Progenitor cell of endocrine pancreas (in vitro differentiated cells): Measurements from ENCODE around the gene ALG10. TPM values are rescaled to one million over a fixed set of nuclear protein-coding genes. Genes with fewer than 3 reads are reported as not detected.
"Not testable (repeated sequence)": the region's sequence is repeated elsewhere in the genome, so short reads cannot be mapped to it uniquely, and the experiment has no call there.

Source experiments
- DNase-seq: peaks from one replicate; pipeline ENCODE4 v3.0.0; 2021; ENCODE audit warnings: low spot score; ENCODE audit not compliant: unreplicated experiment
- H3K27ac Mint-ChIP-seq: 2 replicates; pipeline ENCODE4 v1.8.0; 2021; ENCODE audit warnings: mild to moderate bottlenecking, moderate library complexity, mixed read lengths
- H3K27me3 Mint-ChIP-seq: 2 replicates; pipeline ENCODE4 v1.8.0; 2021; ENCODE audit warnings: mixed read lengths
- H3K36me3 Mint-ChIP-seq: 2 replicates; pipeline ENCODE4 v1.8.0; 2022; ENCODE audit warnings: mixed read lengths; ENCODE audit not compliant: insufficient read depth
- H3K4me1 Mint-ChIP-seq: 2 replicates; pipeline ENCODE4 v1.8.0; 2021; ENCODE audit warnings: low read depth, mixed read lengths
- H3K4me3 Mint-ChIP-seq: 2 replicates; pipeline ENCODE4 v1.8.0; 2021; ENCODE audit warnings: low read depth, mild to moderate bottlenecking, moderate library complexity, mixed read lengths
- H3K9me3 Mint-ChIP-seq: 2 replicates; pipeline ENCODE4 v1.8.0; 2021; ENCODE audit warnings: low read depth, mixed read lengths
- CTCF ChIP-seq: fragments of 200-600 bp; sonication (generic); IDR thresholded peaks from one replicate; pipeline ENCODE4 v1.5.0; 2021; ENCODE audit warnings: antibody characterized with exemption, mild to moderate bottlenecking; ENCODE audit not compliant: unreplicated experiment
- total RNA-seq: library from RNA; stranded (reverse); gene quantifications from 2 replicates; pipeline ENCODE4 v1.2.1, GENCODE V29; 2021

Gene ALG10
- total RNA-seq, 1 donor from 2014 or later: 21.6 TPM

GRCh38 chr12:34033628-34034296, 11.5 kb downstream of the ALG10 start:
- no peak overlapping the region for H3K27ac Mint-ChIP-seq
- H3K27me3 Mint-ChIP-seq: no peaks in the 10 kb centered on the region
- no peaks in the 10 kb centered on the region for H3K4me1 Mint-ChIP-seq
- H3K9me3 Mint-ChIP-seq: peaks cover 4% of the 10 kb centered on the region
- TF ChIP-seq CTCF: peak; percentile 73
- H3K4me3 Mint-ChIP-seq: no peak overlapping the region
- H3K36me3 Mint-ChIP-seq: peaks cover 5% of the 10 kb centered on the region
- DNase-seq: no peak

- H3K9me3 Mint-ChIP-seq: peaks cover 10% of the 10 kb centered on the region
- H3K4me3 Mint-ChIP-seq, H3K4me1 Mint-ChIP-seq, H3K27me3 Mint-ChIP-seq, H3K27ac Mint-ChIP-seq, H3K36me3 Mint-ChIP-seq, DNase-seq: not testable (repeated sequence)
- peak; percentile 22 for TF ChIP-seq CTCF
Observed at GRCh38 chr12:34038357-34038756, 16.1 kb downstream of the ALG10 start.

- no peak for TF ChIP-seq CTCF
- H3K4me1 Mint-ChIP-seq: no peaks in the 10 kb centered on the region
- no peak overlapping the region for H3K27ac Mint-ChIP-seq
- peaks cover 69% of the 10 kb centered on the region for H3K9me3 Mint-ChIP-seq
- H3K36me3 Mint-ChIP-seq: peaks cover 11% of the 10 kb centered on the region
- DNase-seq: no peak
- H3K4me3 Mint-ChIP-seq: no peak overlapping the region
- H3K27me3 Mint-ChIP-seq: no peaks in the 10 kb centered on the region
Observed at GRCh38 chr12:34046570-34046969, 24.3 kb downstream of the ALG10 start.

- H3K4me3 Mint-ChIP-seq: not testable (repeated sequence)
Observed at GRCh38 chr12:34047855-34048254, 25.6 kb downstream of the ALG10 start.

GRCh38 chr12:34048714-34049113, 26.4 kb downstream of the ALG10 start:
- no peak overlapping the region for H3K4me3 Mint-ChIP-seq
- DNase-seq: no peak
- TF ChIP-seq CTCF: no peak
- H3K27ac Mint-ChIP-seq: no peak overlapping the region
- peaks cover 85% of the 10 kb centered on the region for H3K9me3 Mint-ChIP-seq
- H3K4me1 Mint-ChIP-seq: no peaks in the 10 kb centered on the region
- no peaks in the 10 kb centered on the region for H3K27me3 Mint-ChIP-seq
- peaks cover 10% of the 10 kb centered on the region for H3K36me3 Mint-ChIP-seq

More at GRCh38 chr12:34047855-34048254, 25.6 kb downstream of the ALG10 start:
- Mint-ChIP-seq H3K36me3 (peaks cover 11% of the 10 kb centered on the region), H3K9me3 (peaks cover 80% of the 10 kb centered on the region)
- not testable (repeated sequence) for DNase-seq, H3K4me1 Mint-ChIP-seq, H3K27ac Mint-ChIP-seq, H3K27me3 Mint-ChIP-seq

GRCh38 chr12:34051486-34051885, 29.2 kb downstream of the ALG10 start:
- peaks cover 10% of the 10 kb centered on the region for H3K36me3 Mint-ChIP-seq
- H3K4me3 Mint-ChIP-seq: no peak overlapping the region
- H3K27me3 Mint-ChIP-seq: no peaks in the 10 kb centered on the region
- H3K4me1 Mint-ChIP-seq: no peaks in the 10 kb centered on the region
- H3K27ac Mint-ChIP-seq: no peak overlapping the region
- H3K9me3 Mint-ChIP-seq: peaks cover 86% of the 10 kb centered on the region
- no peak for DNase-seq
- TF ChIP-seq CTCF: no peak
